HG02610 (cell line): ENCODE measurements around the gene YEATS2.
A peak's percentile ranks its signal among the peaks of the same experiment; 100 is the strongest.

Experiments used
- ATAC-seq: cut with Tn5 transposase; IDR thresholded peaks from one replicate; pipeline ENCODE4 v1.9.1; 2021; ENCODE audit warnings: mild to moderate bottlenecking, moderate library complexity; ENCODE audit not compliant: unreplicated experiment

Gene YEATS2

DNA sequence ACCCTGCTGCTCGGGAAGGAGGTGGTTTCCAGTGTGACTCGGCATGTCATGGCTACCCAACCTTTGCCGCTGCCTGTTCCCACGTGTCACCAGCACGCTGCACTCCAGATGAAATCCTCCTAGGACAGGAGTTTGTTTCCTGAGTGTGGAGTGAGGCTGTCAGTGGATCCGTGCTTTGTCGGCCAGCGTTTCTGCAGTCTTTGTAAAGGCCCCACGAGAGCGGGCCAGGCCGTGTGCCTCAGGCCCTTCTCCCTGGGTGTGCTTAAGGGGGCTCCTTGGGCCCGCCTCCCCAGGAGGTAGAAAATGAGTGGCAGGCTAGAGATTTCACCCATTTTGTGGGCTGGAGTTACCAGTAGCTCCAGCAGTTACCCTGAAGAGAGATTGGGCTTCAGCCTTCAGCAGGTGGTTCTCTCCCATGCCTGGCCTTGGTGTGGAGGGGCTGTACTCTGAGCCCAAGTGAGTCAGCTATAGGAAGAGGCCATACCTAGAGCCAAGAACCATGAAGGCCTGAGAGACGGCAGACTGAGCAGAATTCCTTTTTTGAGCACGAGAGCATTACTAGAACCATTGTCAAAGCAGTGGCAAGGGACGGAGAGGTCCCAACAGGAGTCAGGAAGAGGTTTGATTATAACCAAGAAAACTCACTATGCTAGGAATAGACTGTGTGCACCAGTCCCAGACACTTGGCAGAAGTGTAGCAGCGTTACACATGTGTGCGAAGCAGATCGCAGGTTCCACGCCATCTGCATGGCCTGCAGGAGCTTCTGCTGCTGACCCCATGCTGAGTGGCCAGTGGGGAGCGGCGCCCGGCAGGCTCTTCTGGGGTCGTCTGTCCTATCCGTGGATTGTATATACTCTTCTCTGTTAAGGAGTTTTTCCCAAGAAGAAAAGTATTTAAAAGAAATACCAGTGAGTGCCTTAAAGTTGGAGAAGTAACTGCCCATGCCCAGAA, 113.3 kb downstream of the YEATS2 start:
- ATAC-seq, result no peak

DNA sequence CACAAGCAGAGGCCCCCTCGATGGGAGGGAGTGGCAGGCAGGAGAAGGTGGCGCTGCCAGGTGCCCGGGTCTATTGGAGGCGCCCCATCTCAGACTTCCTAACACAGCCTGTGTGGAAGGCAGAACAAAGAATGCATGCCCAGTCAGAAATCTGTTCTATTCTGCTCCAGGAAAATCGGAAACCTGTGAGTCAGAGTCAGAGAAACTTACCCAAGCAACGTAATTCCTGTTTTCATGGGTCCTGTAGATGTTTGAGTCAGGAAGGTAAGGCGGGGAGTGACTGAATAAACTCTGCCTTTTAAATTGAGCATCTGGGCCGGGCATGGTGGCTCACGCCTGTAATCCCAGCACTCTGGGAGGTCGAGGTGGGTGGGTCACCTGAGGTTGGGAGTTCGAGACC, 114.0 kb downstream of the YEATS2 start:
- ATAC-seq, result no peak

DNA sequence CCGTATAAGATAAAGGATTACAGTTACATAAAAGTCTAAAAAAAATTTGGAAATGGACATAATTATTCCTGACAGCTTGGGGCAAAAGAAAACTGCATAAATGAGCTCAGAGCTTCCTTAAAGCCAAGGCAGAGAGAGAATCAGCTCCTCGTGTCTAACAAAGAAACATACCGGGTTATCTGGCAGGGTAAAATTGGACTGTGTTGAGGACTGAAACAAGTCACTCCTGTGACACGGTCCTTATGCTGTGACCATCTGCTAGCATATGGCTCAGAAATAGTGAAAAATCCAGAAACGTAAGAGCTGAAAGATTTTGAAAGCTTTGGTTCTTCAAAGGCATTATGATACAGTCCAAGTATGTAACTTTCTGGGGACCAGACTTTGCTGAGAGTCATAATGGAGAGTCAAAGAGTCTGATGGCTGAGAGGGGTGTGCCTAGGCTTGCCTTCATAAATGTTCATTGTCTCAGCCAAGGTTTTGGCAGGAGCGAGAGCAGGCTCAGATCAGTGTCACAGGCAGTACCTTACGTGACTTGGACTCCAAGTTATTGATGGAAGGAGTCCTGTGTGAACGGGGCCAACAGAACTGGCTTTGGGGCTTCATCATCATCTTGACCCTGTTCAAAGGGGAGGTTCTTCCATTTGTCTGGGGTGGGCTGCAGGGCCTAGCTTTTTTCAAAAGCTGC, 115.3 kb downstream of the YEATS2 start:
- no peak for ATAC-seq

DNA sequence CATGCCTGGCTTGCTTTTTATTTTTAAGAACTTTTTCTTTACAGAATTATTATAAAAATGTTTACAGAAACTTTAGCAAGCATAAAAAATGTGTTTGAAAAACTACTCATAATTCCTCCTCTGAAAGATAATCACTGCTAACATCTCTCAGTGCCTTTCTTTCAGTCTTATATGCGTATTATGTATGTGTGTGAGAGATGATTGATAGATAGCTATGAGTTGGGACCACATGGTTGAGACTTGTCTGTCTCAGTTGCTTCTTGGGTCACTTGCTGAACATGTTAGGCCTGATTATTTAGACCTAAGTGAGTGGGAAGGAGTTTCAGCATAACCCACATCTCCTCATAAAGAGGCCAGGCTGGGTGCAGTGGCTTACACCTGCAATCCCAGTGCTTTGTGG, 116.6 kb downstream of the YEATS2 start:
- no peak for ATAC-seq

DNA sequence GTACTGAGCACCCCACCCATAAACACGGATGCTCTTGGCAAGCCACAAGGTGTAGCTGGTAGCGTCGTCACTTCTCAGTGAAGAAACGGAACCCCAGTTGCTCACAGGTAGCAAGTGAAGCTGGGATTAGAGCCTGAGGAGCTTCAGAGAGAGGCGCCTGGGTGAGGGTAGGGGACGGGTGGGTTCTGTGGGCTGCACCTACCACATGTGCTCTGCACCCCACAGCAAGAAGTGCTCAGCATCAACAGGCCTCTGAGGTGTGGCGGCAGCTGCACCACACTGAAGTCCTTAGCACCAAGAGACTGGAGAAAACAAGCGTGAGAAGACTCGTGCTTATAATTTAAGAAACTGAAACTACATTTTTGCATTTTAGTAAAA, 118.0 kb downstream of the YEATS2 start:
- no peak for ATAC-seq

DNA sequence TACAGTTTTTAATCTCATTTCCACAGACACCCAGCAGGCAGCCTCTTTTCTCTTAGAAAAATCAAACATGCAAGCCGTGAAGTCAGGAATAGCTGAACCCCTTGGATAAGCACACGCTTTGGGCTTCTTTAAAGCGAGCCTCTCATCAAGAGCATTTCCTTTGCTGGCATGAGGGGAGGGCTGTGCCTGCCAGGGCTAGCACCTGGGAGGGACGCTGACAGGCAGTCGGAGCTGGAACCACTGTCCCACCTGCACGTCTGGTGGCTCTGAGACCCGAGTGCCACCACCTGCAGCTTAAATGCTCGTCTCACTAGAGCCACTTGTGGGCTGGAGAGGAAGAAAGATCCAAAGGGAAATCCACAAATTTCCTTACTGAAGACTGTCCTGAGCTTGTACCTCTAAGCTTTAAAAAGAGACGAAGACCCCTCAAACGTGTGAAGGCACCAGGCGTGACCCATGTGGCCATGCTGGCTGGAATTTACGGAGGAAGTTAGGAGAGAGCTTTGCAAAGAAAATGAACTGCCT, 118.4 kb downstream of the YEATS2 start:
- ATAC-seq, result no peak

DNA sequence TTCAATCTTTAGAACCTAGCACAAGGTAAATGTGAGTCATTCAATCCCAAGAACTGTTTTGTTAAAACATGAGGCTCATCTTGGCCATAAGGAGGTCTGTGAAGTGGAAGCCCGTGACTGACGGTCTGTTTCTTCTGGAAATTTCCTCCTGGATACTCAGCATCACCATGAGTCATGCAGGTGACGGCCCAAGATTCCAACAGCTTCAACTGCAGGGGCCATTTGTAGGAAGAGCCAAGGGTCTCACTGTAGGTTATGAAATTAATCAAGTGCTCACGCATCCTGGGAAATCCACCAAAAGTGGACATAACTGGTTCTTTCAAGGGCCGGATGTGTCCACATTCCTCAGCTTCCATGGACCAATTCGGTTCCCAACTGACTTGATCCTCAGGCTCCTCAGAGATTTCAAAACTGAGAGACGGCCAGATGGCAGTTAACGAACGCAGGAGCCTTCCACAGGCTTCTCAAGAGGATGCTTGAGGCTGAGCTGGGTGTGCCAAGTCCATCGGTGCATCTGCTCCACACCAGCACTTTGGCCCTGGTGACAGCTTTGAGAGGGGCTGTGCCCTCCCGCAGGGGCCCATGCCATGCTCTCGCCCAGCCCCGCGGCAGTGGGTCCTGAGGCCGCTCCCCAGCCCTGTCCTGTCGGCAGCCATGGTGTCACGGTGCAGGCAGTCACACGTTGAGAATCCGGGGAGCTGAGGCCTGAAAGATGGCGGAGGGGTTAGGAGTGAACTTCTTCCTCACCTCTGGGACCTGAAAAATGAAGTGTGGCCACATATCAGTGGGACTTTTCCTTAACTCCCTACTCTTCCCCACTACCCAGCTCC, 119.3 kb downstream of the YEATS2 start:
- no peak for ATAC-seq

DNA sequence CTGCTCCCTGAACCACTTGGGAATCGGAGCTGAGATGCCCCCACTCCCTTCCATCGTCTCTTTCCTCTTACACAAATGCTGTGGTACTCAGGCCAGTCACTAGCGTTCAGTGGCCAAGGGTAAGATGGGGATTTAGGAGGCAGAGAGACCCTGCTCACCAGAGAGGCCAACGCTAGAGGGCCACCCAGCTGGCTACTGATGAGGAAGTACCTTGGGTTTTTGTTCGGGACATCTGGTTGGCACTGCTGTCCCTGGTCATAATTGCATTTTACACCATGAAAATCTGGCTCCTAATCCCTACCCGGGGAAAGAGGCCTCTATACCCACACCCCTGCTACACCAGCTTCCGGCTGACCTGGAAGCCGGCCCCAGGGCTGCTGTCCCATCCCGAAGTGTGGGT, 120.0 kb downstream of the YEATS2 start:
- no peak for ATAC-seq

DNA sequence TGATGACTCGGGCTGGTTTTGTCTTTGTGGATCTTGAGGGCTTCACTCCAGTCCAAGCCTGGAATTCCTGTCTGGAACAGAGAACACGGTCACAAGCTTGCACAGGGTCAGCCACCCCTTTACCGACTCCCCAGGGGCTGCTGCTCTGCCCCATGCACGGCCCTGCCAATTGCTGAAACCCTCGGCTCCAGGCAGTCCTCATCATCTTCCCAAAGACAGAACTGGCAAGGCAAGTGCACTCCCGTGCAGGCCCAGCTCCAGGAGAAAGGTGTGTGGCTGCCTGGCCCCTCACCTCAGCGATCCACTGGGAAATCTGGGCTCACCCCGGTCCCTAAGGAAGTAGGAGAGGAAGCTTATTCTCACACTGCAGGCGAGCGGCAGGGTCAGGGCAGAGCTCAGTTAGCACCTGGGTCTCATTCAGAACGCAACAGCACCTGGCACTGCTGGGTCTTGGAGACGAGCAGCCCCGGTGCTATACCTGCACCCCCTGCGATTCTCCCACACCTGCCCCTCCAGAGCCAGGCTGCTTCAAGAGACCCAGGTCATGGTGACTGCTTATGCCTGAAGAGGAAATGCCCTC, 120.5 kb downstream of the YEATS2 start:
- ATAC-seq, result no peak

DNA sequence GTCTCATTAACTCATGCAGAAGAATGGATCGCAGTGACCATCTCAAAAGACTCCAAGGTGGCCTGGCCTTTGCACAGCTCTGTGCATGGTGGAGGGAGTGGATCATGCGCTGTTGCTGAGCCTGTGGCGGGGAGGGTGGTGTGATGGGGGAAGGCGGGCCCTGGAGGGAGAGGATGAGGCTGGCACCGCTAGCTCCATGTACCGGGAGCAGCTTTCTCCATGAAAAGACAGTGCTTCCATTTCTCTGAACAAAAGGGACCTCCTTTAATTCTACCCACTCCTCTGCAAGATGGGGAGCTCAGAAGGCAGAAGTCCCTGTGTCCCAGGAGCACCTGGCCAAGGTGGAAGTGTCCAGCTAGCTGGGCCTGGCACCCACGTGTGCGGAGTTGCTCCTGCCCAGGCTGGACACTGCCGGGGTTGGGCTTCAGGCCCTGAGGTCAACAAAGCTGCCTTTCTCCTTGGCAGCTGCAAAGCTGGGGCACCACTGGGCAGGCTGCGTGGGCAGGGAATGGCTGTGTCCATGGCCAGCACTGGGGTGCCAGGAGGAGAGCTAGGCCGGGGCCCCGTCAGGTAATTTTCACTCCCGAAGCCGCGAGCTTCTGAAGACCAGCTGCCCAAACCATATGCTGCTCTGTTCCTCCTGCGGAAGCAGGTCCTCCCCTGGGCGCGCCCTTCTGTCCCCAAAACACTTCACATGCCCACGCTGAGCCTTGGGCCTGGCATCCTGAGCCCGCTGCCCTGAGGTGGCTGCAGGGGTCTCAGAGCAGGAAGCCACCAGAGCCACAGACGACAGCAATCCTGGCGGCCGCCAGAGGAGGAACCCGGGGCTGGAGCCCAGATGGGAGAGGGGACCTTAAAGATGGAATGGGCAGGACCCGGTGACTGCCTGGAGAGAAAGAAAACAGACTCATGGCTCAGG, 121.4 kb downstream of the YEATS2 start:
- no peak for ATAC-seq

DNA sequence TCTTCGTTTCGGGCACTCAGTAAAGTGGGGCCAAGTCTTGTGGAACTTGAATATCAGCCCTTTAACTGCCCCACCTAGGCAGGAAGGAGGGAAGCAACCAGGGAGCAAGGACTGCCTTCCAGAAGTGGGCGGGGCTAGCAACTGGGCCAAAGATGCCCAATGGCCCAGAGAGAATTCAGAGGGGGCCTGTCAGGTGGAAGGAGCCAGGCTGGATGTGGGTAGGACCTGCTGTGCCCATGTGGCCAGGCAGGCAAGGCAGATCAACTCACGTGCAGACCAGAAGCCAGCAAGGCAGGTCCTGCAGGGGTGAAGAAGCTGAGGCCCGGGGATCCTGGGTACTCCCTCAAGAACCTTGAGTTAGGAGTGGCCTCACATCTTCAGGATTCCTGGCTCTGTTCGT, 122.2 kb downstream of the YEATS2 start:
- ATAC-seq, result no peak

DNA sequence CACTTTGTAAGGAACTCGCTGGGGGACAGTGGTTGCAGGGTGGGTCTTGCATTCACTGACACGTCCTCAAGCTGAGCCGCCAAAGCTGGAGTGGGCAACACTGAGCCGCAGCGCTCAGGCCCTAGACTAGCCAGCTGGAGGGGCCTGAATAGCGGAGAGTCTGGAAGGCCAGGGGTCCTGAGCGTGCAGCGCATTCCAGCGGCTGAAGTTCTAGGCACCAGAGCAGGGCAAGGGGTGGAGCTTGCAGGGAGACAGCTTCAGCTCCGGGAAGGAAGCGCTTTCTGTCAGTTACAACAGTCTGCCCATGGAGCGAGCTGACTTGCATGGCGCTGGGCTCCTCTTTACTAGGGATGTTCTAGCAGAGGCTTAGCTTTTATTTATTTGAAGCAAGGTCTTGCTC, 125.0 kb downstream of the YEATS2 start:
- ATAC-seq, result no peak

DNA sequence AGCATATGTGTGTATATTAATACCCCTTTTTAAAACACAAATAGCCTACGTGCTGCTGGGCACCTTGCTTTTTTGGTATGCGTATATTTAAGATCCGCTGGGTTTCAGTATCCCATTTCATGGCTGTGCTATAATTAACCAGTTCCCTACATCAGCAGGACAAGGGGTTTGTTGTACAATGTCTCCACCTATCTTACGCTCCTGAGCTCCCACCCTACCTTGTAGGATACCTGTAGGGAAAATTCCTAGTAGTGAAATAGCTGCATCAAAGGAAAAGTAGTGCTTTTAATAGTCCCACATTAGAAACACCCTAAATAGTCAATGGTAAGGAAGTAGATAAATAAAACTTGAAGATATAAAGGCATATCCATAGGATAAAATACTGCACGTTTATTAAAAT, 126.4 kb downstream of the YEATS2 start:
- no peak for ATAC-seq

DNA sequence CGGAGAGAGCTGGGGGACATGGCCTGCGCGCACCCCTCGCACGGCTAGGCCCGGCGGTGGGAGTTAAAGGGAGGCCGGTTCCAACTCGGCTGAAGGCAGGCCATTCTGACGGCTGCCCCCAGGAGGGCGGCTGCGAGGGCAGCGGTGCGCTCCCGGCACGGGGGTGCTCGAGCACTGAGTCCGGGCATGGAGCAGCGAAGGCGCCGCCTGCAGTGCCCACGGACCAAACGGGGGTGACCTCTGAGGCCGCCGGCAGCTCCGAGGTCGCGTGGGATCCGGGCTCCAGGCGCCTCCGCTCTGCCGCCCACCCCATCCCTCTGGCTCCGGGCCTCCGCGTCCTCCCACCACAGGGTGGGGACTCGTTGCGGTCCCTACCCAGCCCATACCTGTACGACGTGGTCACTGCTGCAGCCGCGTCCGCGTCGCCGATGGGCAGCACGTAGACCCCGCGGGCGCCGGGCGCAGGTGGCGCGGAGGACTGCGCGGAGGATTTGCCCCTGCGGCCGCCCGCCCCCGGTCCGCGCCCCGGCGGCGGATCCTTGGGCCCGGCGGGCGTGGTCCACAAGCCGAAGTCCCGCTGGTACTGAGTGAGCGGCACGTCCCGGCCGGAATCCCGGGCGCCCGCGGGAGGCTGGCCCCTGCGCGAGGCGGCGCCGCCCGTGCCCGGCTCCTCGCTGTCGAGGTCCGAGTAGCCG, 127.3 kb downstream of the YEATS2 start:
- ATAC-seq, result peak; percentile 25

DNA sequence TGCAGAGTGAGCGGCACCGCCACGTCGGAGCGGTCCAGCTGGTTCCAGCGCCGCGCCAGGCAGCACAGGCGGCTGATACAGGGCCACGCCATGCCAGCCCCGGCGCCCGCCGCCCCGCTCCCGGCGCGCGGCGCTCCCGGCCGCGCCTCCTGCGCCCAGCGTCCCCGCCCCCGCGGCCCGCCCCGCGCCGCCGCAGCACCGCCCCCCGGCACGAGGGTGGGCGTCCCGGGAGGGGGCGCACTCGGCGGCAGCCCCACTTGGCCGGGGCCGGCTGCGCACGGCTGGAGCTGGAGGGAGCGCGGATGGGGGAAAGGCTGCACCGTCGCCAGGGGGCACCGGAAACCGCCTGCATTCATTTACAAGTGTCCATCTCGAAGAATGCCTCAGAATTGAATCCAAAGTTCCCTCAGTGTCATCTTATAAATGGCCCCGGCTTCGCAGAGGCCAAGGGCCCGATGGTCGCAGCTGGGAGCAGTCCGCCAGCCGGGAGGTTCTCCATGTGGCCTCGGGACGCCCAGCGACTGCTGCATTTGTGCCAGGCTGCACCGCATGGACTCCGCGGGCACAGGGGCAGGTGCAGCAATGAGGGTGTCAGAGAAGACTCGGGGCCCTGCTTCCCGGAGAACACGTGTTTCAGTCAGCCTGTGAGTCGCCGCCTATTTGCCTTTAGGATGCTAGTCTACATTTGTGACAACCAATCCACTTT, 128.0 kb downstream of the YEATS2 start, which contains the start of gene MAP6D1:
Gene MAP6D1, minus strand, starts transcription at position 122 of the 706 bp plus-strand sequence. Its CDS starts 30 bp downstream, at position 92.
- peak; percentile 53 for ATAC-seq

DNA sequence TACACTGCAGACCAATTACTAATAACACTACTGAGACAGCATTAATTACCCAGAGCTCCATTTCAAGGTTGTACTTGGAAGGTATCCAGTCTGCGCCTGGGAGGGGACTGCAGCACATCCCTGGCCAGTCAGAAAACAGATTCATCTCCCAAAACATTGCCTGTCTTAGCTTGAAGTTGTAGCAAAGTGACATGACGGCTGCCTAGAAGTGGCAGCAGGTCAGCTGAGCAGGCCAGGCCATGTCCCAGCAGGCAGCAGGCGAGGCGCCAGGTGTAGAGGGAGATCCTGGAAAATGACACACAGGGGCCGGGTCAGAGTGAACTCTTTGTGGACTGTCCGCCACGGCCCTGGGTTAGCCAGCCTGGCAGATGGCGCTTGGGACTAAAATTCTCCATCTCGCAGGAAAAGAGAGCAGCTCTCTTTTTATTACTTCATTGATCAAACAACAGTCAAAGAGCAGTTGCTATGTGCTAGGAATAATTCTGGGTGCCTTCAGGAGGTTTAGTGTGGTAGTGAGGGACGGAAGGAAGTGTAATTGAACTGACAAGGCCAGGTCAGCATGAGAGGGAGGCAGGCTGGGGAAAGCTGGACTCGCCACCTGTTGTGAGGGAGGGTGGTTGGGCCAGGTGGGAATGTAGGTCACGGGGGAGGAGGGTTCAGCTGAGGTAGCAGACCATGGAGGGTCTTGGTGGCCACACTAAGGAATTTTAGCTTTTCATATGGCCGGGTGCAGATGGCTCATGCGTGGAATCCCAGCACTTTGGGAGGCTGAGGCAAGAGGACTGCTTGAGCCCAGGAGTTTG, 129.1 kb downstream of the YEATS2 start:
- no peak for ATAC-seq

DNA sequence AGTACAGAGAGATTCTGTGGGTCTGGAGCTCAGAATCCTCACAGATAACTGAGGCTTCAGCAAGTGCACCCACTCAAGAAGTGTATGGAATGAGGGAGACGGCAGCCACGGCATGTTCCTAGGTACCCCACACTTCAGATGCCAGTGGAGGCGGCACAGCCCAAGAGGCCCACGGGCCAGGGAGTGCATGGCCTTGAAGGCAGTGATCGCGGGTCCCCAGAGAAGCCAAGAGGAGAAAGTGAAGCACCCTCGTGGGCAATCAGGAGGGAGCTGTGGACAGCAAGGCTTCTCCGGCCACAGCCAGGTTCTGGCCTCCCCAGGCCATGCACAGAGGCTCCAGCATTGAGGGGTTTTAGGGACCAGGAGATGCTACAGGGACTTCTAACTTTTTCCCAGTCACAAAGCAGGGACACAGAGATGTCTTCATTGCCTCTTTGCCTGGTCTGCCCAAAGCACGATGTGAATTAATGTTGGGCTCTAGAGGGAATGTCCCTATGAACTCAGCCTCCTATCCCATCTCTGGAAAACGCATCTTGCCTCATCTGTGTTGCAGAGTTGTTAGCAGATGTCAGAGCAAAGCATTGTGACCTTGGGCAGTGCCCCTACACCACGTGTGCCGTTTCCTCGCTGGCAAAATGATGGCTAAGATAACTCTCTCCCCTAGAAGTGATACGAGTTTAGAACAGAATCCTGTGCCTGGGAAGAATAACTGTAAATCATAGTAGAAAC, 130.4 kb downstream of the YEATS2 start:
- ATAC-seq, result no peak
